Testis (tissue), 3 donors: Measurements from ENCODE around the gene POLR3K. TPM values are rescaled to one million over a fixed set of nuclear protein-coding genes. Genes with fewer than 3 reads are reported as not detected.
A peak's percentile ranks its signal among the peaks of the same experiment; 100 is the strongest.
"Not testable (repeated sequence)": the region's sequence is repeated elsewhere in the genome, so short reads cannot be mapped to it uniquely, and the experiment has no call there.

Experiments used
- DNase-seq: peaks from one replicate; pipeline ENCODE4 v3.0.0-alpha.2; 2019
- H3K27ac ChIP-seq, 2 donors: fragments of 200-600 bp; sonication (generic); one replicate each; pipeline ENCODE4 v1.5.1; 2019
- H3K27me3 ChIP-seq: fragments of 200-600 bp; sonication (generic); one replicate; pipeline ENCODE4 v1.5.1; 2019
- H3K36me3 ChIP-seq: fragments of 200-600 bp; sonication (generic); one replicate; pipeline ENCODE4 v1.5.1; 2017; ENCODE audit warnings: low read depth; ENCODE audit errors: missing control alignments
- H3K4me1 ChIP-seq: fragments of 200-600 bp; sonication (generic); one replicate; pipeline ENCODE4 v1.5.1; 2019
- H3K4me3 ChIP-seq, 2 donors: fragments of 200-600 bp; sonication (generic); one replicate each; pipeline ENCODE4 v1.5.1; 2017 to 2019
- H3K9me3 ChIP-seq: fragments of 200-600 bp; sonication (generic); one replicate; pipeline ENCODE4 v1.5.1; 2017
- CTCF ChIP-seq, 3 experiments: fragments of 450-650 bp in 2 of 3; fragments of 200-600 bp in 1 of 3; sonication (generic) in 1 of 3; IDR thresholded peaks; one replicate each; pipeline ENCODE4 v1.5.1; 2016 to 2019; ENCODE audit warnings: antibody characterized with exemption in 3 of 3, mild to moderate bottlenecking in 2 of 3, moderate library complexity in 1 of 3
- POLR2A ChIP-seq: fragments of 450-650 bp; IDR thresholded peaks from one replicate; pipeline ENCODE4 v1.6.1; 2017; ENCODE audit warnings: antibody characterized with exemption, mild to moderate bottlenecking, moderate library complexity
- WGBS, 2 donors: methylation state at CpG; one replicate each; pipeline ENCODE4 v1.1.5; 2018; 5-methylcytosine and 5-hydroxymethylcytosine counted together
- intact Hi-C: fragments of 100-400 bp; cut with DNase I; formaldehyde crosslinking; loops from one replicate; pipeline ENCODE4 v1.15.1; 2023; ENCODE audit warnings: low total_unique reads
- microRNA-seq, 2 donors: library from miRNA; unstranded; fragments of <30 nt; microRNA quantifications; one replicate each; pipeline ENCODE4, GENCODE V29; 2016; ENCODE audit warnings: borderline number of aligned reads in 2 of 2, borderline replicate concordance in 1 of 2
- polyA plus RNA-seq: library from polyadenylated mRNA; stranded (reverse); fragments of 350-450 nt; fragmentation: Illumina TruSeq; extraction: RNeasy Lipid Tissue Mini Kit (QIAGEN cat#74804); gene quantifications from one replicate; pipeline ENCODE4 v1.2.3, GENCODE V29; 2014; ENCODE audit warnings: low read depth, low replicate concordance; ENCODE audit not compliant: insufficient read depth
- small RNA-seq, 2 donors: library from RNA; depleted of rRNA; stranded (forward); fragments of <200 nt; gene quantifications; one replicate each; pipeline ENCODE3, GENCODE V24; 2016
- total RNA-seq, 2 donors: library from RNA; depleted of rRNA; stranded (reverse); fragments of >200 nt; gene quantifications; one replicate each; pipeline ENCODE4 v1.2.3, GENCODE V29; 2016

The POLR3K gene
- total and polyA plus RNA-seq, 3 donors from 2014 or later, result 2.4 to 6.5 (median 3.0) TPM

GRCh38 chr16:17062-17765 lies 36.2 kb downstream of the POLR3K start:
- DNase-seq, H3K4me1 ChIP-seq, H3K9me3 ChIP-seq, H3K27ac ChIP-seq, intact Hi-C loops, H3K4me3 ChIP-seq, H3K27me3 ChIP-seq, H3K36me3 ChIP-seq: not testable (repeated sequence)
- WGBS, 2 donors, result 93% methylated on average over 17 of the region's 20 CpGs; no CpG with 5 or more reads in 1 of the 2 donors

GRCh38 chr16:10772-11171 lies 42.6 kb downstream of the POLR3K start:
- H3K36me3 ChIP-seq, H3K27me3 ChIP-seq, H3K27ac ChIP-seq, H3K9me3 ChIP-seq, H3K4me1 ChIP-seq, H3K4me3 ChIP-seq, intact Hi-C loops: not testable (repeated sequence)
- DNase-seq, result peak; percentile 100
- TF ChIP-seq CTCF (IDR thresholded peaks at IDR 0.05), result peak in 1 of 3 experiments; percentile 54
- 23% methylated on average over 4 of the region's 27 CpGs; no CpG with 5 or more reads in 1 of the 2 donors for WGBS, 2 donors

- no peaks in the 10 kb centered on the region for H3K9me3 ChIP-seq
- no peak overlapping the region for H3K4me3 ChIP-seq
- H3K36me3 ChIP-seq, result no peaks in the 10 kb centered on the region
- no peaks in the 10 kb centered on the region for H3K27me3 ChIP-seq
- no peak for DNase-seq
- intact Hi-C loops, result no loop called here
- no peak overlapping the region for H3K27ac ChIP-seq
- no peaks in the 10 kb centered on the region for H3K4me1 ChIP-seq
- no peak for TF ChIP-seq CTCF (IDR thresholded peaks at IDR 0.05)
- no peak for TF ChIP-seq POLR2A
- 42% methylated on average over 24 of the region's 48 CpGs; no CpG with 5 or more reads in 1 of the 2 donors for WGBS, 2 donors
Observed at GRCh38 chr16:9903-10665, 43.3 kb downstream of the POLR3K start.

Small RNAs within 50 kb of the gene (microRNA-seq; reads per million reads assigned to microRNA genes)
- gene MIR6859-4, result 0 reads per million in 2 donors

Small RNAs within 50 kb of the gene (small RNA-seq; reads per million reads assigned to genes)
- gene MIR6859-4, result 0 reads per million in 2 donors
- 0 reads per million in 2 donors for gene Z69720.2

Other genes with a start within 250 kb of the POLR3K start
- gene SNRNP25, start 220 bp upstream of the POLR3K start, total RNA-seq, result 10 to 100 TPM; 12.8 to 17.5 TPM
- 26.9 TPM for gene SNRNP25, start 220 bp upstream of the POLR3K start, polyA plus RNA-seq
- gene RHBDF1, start 19.0 kb upstream of the POLR3K start, total RNA-seq, result 10 to 100 TPM; 18.3 to 22.5 TPM
- gene RHBDF1, start 19.0 kb upstream of the POLR3K start, polyA plus RNA-seq, result 15.9 TPM
- 10 to 100 TPM; 44.8 to 61.7 TPM for gene MPG, start 24.6 kb upstream of the POLR3K start, total RNA-seq
- gene MPG, start 24.6 kb upstream of the POLR3K start, polyA plus RNA-seq, result 42.6 TPM
- gene NPRL3, start 85.1 kb upstream of the POLR3K start, total RNA-seq, result 10 to 100 TPM; 57.5 to 57.8 TPM
- gene NPRL3, start 85.1 kb upstream of the POLR3K start, polyA plus RNA-seq, result 73.4 TPM
- gene HBZ, start 99.0 kb upstream of the POLR3K start, total RNA-seq, result 1 to 10 TPM; 1.1 to 9.0 TPM
- 3.7 TPM for gene HBZ, start 99.0 kb upstream of the POLR3K start, polyA plus RNA-seq
- 1 to 10 TPM; 1.6 to 3.7 TPM for gene HBM, start 112.4 kb upstream of the POLR3K start, total RNA-seq
- gene HBM, start 112.4 kb upstream of the POLR3K start, polyA plus RNA-seq, result not detected
- 10 to 100 TPM in 1 of 2 donors, 1 to 10 TPM in 1; 7.1 to 27.4 TPM for gene HBA2, start 119.3 kb upstream of the POLR3K start, total RNA-seq
- gene HBA2, start 119.3 kb upstream of the POLR3K start, polyA plus RNA-seq, result 68.9 TPM
- 10 to 100 TPM in 1 of 2 donors, not detected in 1; 11.7 TPM for gene HBA1, start 123.1 kb upstream of the POLR3K start, total RNA-seq
- 24.0 TPM for gene HBA1, start 123.1 kb upstream of the POLR3K start, polyA plus RNA-seq
- 1 to 10 TPM; 4.2 to 4.3 TPM for gene HBQ1, start 126.9 kb upstream of the POLR3K start, total RNA-seq
- gene HBQ1, start 126.9 kb upstream of the POLR3K start, polyA plus RNA-seq, result 1.3 TPM
- gene LUC7L, start 175.8 kb upstream of the POLR3K start, total RNA-seq, result 100 to 1,000 TPM; 145 to 192 TPM
- 81.1 TPM for gene LUC7L, start 175.8 kb upstream of the POLR3K start, polyA plus RNA-seq
- 100 to 1,000 TPM; 151 to 168 TPM for gene FAM234A, start 181.2 kb upstream of the POLR3K start, total RNA-seq
- gene FAM234A, start 181.2 kb upstream of the POLR3K start, polyA plus RNA-seq, result 89.7 TPM
- 1 to 10 TPM; 1.2 to 2.9 TPM for gene RGS11, start 222.3 kb upstream of the POLR3K start, total RNA-seq
- 3.0 TPM for gene RGS11, start 222.3 kb upstream of the POLR3K start, polyA plus RNA-seq
- 1 to 10 TPM; 6.6 to 7.7 TPM for gene ARHGDIG, start 227.0 kb upstream of the POLR3K start, total RNA-seq
- gene ARHGDIG, start 227.0 kb upstream of the POLR3K start, polyA plus RNA-seq, result 2.9 TPM
- 1 to 10 TPM; 2.6 to 5.3 TPM for gene PDIA2, start 229.6 kb upstream of the POLR3K start, total RNA-seq
- gene PDIA2, start 229.6 kb upstream of the POLR3K start, polyA plus RNA-seq, result 1.2 TPM